ENCODE measurements around the gene WASF3. TPM values are rescaled to one million over a fixed set of nuclear protein-coding genes. Genes with fewer than 3 reads are reported as not detected.

WASF3 gene
- polyA plus RNA-seq, 2 donors: 1.4 to 1.5 TPM

DNA sequence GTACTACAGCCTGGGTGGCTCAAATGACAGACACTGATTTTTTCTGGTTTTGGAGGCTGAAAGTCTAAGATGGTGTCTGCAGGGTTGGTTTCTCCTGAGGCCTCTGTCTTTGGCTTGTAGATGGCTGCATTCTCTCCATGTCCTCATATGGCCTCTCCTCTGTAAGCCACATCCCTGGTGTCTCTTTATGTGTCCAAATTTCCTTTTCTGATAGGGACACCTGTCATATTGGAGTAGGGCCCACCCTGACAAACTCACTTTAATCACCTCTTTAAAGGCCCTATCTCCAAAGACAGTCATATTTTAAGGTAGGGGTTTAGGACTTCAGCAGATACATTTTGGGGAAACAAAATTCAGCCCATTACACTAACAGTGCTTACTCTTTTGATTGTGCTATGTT is 32.0 kb upstream of the WASF3 start:
- H3K9me3 ChIP-seq (ENCODE audit: control insufficient read depth in 2 of 2, insufficient read depth in 1 of 2, low read depth in 1 of 2, low read length in 1 of 2): peaks cover 0 to 3% of the 10 kb centered on the region in 2 donors
- H3K4me1 ChIP-seq (ENCODE audit: control insufficient read depth in 2 of 2, insufficient read depth in 2 of 2, low read length in 1 of 2): no peaks in the 10 kb centered on the region
- no peak overlapping the region for H3K4me3 ChIP-seq (ENCODE audit: low read depth in 1 of 2, low read length in 2 of 2)
- no peaks in the 10 kb centered on the region for H3K36me3 ChIP-seq (ENCODE audit: control insufficient read depth in 2 of 2, insufficient read depth in 2 of 2, low read length in 1 of 2)
- no peaks in the 10 kb centered on the region for H3K27me3 ChIP-seq (ENCODE audit: control insufficient read depth in 1 of 2, insufficient read depth in 2 of 2, low read length in 2 of 2)
- no peak overlapping the region for H3K27ac ChIP-seq (ENCODE audit: low read depth in 2 of 2, low read length in 1 of 2)

DNA sequence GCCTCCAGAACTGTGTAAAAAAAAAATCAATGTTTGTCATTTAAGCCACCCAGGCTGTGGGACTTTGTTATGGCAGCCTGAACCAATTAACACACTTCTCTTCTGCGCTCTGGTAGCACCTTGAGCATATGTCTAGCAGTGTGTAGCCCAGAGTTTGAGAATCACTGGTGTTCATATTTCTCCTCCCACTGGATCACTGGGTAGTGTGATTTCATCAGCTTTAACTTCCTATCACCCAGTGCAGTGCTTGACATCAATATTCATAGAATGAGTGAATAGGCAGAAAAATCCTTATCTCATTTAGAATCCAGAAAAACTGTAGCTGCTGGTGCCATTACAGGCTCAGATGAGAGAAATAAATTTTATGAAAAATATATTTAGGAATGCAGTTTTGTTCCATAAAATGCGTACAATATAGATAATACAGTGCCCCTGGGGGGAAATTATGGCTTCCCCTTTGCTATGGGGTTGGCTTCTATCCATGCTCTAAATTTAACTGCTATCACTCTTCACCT is 30.7 kb upstream of the WASF3 start:
- Histone ChIP-seq H3K36me3 (ENCODE audit: control insufficient read depth in 2 of 2, insufficient read depth in 2 of 2, low read length in 1 of 2) (no peaks in the 10 kb centered on the region), H3K4me1 (ENCODE audit: control insufficient read depth in 2 of 2, insufficient read depth in 2 of 2, low read length in 1 of 2) (no peaks in the 10 kb centered on the region), H3K27me3 (ENCODE audit: control insufficient read depth in 1 of 2, insufficient read depth in 2 of 2, low read length in 2 of 2) (no peaks in the 10 kb centered on the region), H3K4me3 (ENCODE audit: low read depth in 1 of 2, low read length in 2 of 2) (no peak overlapping the region), H3K9me3 (ENCODE audit: control insufficient read depth in 2 of 2, insufficient read depth in 1 of 2, low read depth in 1 of 2, low read length in 1 of 2) (no peaks in the 10 kb centered on the region), H3K27ac (ENCODE audit: low read depth in 2 of 2, low read length in 1 of 2) (no peak overlapping the region)
- WGBS, 2 donors: 77 to 82% methylated on average over 2 of the region's 2 CpGs

DNA sequence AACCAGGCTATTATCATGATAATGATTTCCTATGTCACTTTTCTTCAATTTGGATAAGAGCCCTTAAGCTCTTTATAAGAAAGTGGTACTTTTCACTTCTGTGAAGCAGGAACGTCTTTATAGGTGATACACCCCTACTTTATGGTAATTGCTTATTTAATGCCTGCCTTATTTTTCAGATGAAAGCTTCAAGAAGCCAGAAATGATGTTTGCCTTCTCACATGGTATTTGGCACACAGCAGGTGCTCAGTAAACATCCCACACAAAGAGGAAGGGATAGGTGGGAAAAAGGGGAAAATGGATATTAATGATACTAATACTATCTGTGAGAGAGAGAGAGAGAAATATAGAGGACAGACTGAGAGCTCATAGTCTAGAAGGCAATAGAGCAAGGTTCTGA is 29.0 kb upstream of the WASF3 start:
- 19 to 38% methylated on average over 1 of the region's 1 CpG for WGBS, 2 donors
- no peaks in the 10 kb centered on the region for H3K9me3 ChIP-seq (ENCODE audit: control insufficient read depth in 2 of 2, insufficient read depth in 1 of 2, low read depth in 1 of 2, low read length in 1 of 2)
- no peak overlapping the region for H3K4me3 ChIP-seq (ENCODE audit: low read depth in 1 of 2, low read length in 2 of 2)
- H3K27ac ChIP-seq (ENCODE audit: low read depth in 2 of 2, low read length in 1 of 2): no peak overlapping the region
- no peaks in the 10 kb centered on the region for H3K36me3 ChIP-seq (ENCODE audit: control insufficient read depth in 2 of 2, insufficient read depth in 2 of 2, low read length in 1 of 2)
- H3K4me1 ChIP-seq (ENCODE audit: control insufficient read depth in 2 of 2, insufficient read depth in 2 of 2, low read length in 1 of 2): no peaks in the 10 kb centered on the region
- no peaks in the 10 kb centered on the region for H3K27me3 ChIP-seq (ENCODE audit: control insufficient read depth in 1 of 2, insufficient read depth in 2 of 2, low read length in 2 of 2)

DNA sequence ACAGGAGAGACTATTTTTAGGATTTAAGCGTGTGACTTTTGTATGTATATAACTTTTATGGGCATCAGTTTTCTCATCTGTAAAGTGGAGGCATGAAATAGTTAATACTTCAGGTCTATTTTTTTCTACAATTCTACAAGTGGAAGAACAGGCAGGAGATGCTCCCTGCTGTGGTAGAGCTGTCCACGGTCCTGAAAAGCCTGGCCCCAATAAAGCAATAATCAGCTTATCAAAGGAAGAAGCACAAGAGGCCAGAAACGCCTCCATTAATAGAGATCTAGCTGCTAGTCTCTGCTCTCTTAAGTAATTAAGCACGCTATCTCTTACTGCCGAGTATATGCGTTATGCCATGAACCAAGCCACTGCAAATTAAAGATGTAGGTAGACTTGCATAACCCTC is 28.0 kb upstream of the WASF3 start:
- peaks cover 0 to 3% of the 10 kb centered on the region in 2 donors for H3K9me3 ChIP-seq (ENCODE audit: control insufficient read depth in 2 of 2, insufficient read depth in 1 of 2, low read depth in 1 of 2, low read length in 1 of 2)
- no peaks in the 10 kb centered on the region for H3K4me1 ChIP-seq (ENCODE audit: control insufficient read depth in 2 of 2, insufficient read depth in 2 of 2, low read length in 1 of 2)

DNA sequence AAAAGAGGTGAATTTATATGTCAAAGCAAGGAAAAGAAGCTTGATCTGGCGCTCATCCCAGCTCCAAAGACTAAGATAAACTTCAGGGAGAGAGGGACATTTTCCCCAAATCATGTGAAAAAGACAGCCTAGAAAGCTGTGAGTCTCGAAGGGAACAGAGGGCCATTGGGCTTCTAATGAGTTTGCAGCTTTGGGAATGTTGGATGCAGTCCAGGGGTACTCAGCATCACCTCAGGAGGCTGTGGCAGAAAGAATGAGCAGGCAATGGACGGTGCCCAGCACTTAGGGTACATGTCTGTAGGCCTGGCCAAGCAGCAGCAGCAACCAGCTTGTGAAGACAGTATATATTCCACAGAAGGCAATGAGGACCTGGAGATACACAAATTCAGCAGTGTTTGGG is 25.7 kb upstream of the WASF3 start:
- Histone ChIP-seq H3K4me1 (ENCODE audit: control insufficient read depth in 2 of 2, insufficient read depth in 2 of 2, low read length in 1 of 2) (no peaks in the 10 kb centered on the region), H3K27ac (ENCODE audit: low read depth in 2 of 2, low read length in 1 of 2) (no peak overlapping the region), H3K36me3 (ENCODE audit: control insufficient read depth in 2 of 2, insufficient read depth in 2 of 2, low read length in 1 of 2) (no peaks in the 10 kb centered on the region), H3K4me3 (ENCODE audit: low read depth in 1 of 2, low read length in 2 of 2) (no peak overlapping the region), H3K9me3 (ENCODE audit: control insufficient read depth in 2 of 2, insufficient read depth in 1 of 2, low read depth in 1 of 2, low read length in 1 of 2) (peaks cover 0 to 3% of the 10 kb centered on the region in 2 donors), H3K27me3 (ENCODE audit: control insufficient read depth in 1 of 2, insufficient read depth in 2 of 2, low read length in 2 of 2) (no peaks in the 10 kb centered on the region)
- 57% methylated on average over 3 of the region's 3 CpGs for WGBS, 2 donors

More for the DNA sequence above, 28.0 kb upstream of the WASF3 start:
- no peaks in the 10 kb centered on the region for H3K36me3 ChIP-seq (ENCODE audit: control insufficient read depth in 2 of 2, insufficient read depth in 2 of 2, low read length in 1 of 2)
- WGBS, 2 donors: 33 to 35% methylated on average over 6 of the region's 6 CpGs
- no peak overlapping the region for H3K27ac ChIP-seq (ENCODE audit: low read depth in 2 of 2, low read length in 1 of 2)
- H3K4me3 ChIP-seq (ENCODE audit: low read depth in 1 of 2, low read length in 2 of 2): no peak overlapping the region
- H3K27me3 ChIP-seq (ENCODE audit: control insufficient read depth in 1 of 2, insufficient read depth in 2 of 2, low read length in 2 of 2): no peaks in the 10 kb centered on the region

DNA sequence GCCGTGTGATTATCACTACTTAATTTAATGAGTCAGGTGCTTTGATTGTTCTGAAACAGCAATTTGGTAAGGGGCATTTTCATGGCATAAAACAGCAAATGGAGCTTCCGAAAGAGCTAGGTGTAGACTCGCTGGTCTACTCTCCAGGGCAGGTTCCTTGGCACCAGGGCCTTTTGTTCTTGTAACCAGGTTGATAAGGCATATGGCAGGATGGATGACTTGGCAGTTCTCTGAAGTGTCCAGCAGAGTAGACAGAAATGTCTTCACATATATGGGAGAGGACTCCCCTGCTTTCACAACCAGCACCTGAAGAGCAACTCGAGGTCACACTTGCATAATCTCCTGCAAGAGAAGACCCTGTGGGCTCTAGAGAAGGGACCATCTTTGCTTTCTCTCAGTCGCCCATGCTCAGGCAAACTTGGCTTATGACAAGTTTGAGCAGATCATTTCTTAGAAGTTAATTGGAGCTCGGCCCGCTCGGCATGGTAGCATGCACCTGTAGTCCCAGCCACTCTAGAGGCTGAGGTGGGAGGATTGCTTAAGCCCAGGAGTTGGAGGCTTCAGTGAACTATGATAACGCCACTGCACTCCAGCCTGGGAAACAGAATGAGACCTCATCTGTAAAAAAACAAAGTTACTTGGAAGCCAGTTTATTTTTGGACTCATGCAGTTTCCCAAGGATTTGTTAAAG is 23.3 kb upstream of the WASF3 start:
- H3K4me3 ChIP-seq (ENCODE audit: low read depth in 1 of 2, low read length in 2 of 2): no peak overlapping the region
- H3K27me3 ChIP-seq (ENCODE audit: control insufficient read depth in 1 of 2, insufficient read depth in 2 of 2, low read length in 2 of 2): no peaks in the 10 kb centered on the region
- no peak overlapping the region for H3K27ac ChIP-seq (ENCODE audit: low read depth in 2 of 2, low read length in 1 of 2)
- H3K36me3 ChIP-seq (ENCODE audit: control insufficient read depth in 2 of 2, insufficient read depth in 2 of 2, low read length in 1 of 2): no peaks in the 10 kb centered on the region
- peaks cover 0 to 3% of the 10 kb centered on the region in 2 donors for H3K9me3 ChIP-seq (ENCODE audit: control insufficient read depth in 2 of 2, insufficient read depth in 1 of 2, low read depth in 1 of 2, low read length in 1 of 2)
- no peaks in the 10 kb centered on the region for H3K4me1 ChIP-seq (ENCODE audit: control insufficient read depth in 2 of 2, insufficient read depth in 2 of 2, low read length in 1 of 2)
- 79 to 81% methylated on average over 9 of the region's 9 CpGs for WGBS, 2 donors

DNA sequence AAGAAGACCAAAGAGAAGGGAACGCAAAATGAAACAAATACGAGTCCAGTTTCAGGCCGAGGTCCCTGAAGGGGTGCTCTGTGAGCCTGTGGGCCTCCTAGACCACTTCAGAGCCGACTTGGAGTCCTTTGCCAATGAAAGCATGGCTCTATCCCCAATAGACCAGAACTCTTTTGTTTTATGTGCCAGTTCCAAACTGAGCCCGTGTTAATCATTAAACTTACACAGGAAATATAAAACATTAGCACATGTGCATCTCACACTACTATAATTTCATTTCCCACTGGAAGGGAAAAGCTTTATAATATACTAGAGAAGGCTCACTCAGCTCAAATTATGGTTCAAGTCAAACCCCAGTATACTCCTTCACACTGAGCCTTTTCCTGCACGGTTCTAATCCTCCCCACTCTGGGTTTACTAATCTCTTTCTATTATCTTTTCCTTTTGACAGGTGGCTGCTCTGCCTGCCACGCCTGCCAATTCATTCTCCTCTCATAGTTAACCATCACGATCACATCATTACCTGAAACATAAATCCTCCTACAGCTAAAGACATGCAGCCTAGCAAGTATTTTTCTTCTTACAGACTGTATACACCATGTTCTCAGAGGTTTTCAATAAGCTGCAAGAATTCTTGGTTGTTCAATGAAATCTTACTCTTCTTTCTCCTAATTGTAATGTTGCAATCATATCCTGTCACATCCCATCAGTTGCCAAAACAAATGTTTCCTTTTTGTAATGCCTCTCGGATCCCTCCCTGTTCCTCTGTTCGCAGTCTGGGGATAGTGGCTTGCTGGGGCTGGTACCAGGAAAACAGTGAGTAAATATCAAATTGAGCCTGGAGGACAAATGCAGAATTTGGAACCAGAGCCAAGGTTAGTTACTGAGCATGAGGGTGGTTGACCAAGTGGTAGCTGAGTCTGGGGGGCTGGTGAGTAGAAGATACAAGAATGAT is 18.8 kb upstream of the WASF3 start:
- H3K9me3 ChIP-seq (ENCODE audit: control insufficient read depth in 2 of 2, insufficient read depth in 1 of 2, low read depth in 1 of 2, low read length in 1 of 2): peaks cover 0 to 3% of the 10 kb centered on the region in 2 donors
- H3K27ac ChIP-seq (ENCODE audit: low read depth in 2 of 2, low read length in 1 of 2): no peak overlapping the region
- no peaks in the 10 kb centered on the region for H3K36me3 ChIP-seq (ENCODE audit: control insufficient read depth in 2 of 2, insufficient read depth in 2 of 2, low read length in 1 of 2)
- 44 to 50% methylated on average over 10 of the region's 10 CpGs for WGBS, 2 donors
- H3K27me3 ChIP-seq (ENCODE audit: control insufficient read depth in 1 of 2, insufficient read depth in 2 of 2, low read length in 2 of 2): no peaks in the 10 kb centered on the region
- no peaks in the 10 kb centered on the region for H3K4me1 ChIP-seq (ENCODE audit: control insufficient read depth in 2 of 2, insufficient read depth in 2 of 2, low read length in 1 of 2)
- H3K4me3 ChIP-seq (ENCODE audit: low read depth in 1 of 2, low read length in 2 of 2): no peak overlapping the region

DNA sequence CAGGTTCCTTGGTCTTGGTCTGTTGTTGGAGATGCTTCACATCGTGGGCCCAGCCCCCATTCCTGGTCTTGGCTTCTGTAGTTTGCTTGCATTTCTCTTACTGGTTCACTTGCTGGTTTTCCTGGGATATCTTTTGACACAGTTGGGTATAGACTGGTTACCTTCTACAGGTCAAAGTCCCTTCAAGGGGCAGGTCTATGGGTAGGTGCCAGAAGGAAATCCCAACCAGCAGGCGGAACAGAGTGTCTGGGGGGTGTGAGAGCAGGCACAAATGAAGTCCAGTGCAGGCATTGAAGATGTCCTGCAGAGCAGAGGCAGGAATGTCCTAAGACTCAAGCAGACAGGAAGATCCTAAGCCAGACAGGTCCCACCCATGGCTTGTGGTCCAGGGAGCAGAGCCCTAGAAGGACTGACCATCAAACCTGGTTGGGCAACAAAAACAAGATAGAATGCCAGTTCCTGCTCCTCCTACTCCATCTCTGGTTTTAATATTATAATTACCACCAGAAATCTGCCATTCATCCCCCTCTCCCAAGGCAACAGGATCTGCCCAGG is 17.7 kb upstream of the WASF3 start:
- Histone ChIP-seq H3K9me3 (ENCODE audit: control insufficient read depth in 2 of 2, insufficient read depth in 1 of 2, low read depth in 1 of 2, low read length in 1 of 2) (no peaks in the 10 kb centered on the region), H3K4me1 (ENCODE audit: control insufficient read depth in 2 of 2, insufficient read depth in 2 of 2, low read length in 1 of 2) (no peaks in the 10 kb centered on the region), H3K27me3 (ENCODE audit: control insufficient read depth in 1 of 2, insufficient read depth in 2 of 2, low read length in 2 of 2) (no peaks in the 10 kb centered on the region), H3K36me3 (ENCODE audit: control insufficient read depth in 2 of 2, insufficient read depth in 2 of 2, low read length in 1 of 2) (no peaks in the 10 kb centered on the region), H3K27ac (ENCODE audit: low read depth in 2 of 2, low read length in 1 of 2) (no peak overlapping the region), H3K4me3 (ENCODE audit: low read depth in 1 of 2, low read length in 2 of 2) (no peak overlapping the region)
- 77 to 80% methylated on average over 2 of the region's 2 CpGs for WGBS, 2 donors

DNA sequence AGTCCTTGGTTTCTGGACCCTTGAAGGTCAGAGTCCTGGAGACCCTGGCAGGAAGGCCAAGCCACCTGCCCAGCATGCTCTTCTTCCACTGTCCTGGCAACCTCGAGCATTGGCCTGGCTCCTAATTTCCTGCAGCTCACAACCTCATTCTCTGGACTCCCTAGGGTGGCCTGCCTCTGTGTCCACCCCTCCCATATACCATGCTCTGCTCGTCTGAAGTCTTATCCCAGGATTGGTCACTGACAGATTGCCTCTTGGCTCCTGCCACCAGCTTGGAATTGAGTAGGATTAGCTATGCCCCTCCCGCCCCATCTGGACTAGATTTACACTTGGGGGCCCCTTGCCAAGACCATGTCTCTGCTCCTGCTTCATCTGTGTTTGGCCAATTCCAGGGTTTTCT is 17.1 kb upstream of the WASF3 start:
- Histone ChIP-seq H3K4me1 (ENCODE audit: control insufficient read depth in 2 of 2, insufficient read depth in 2 of 2, low read length in 1 of 2) (no peaks in the 10 kb centered on the region), H3K27ac (ENCODE audit: low read depth in 2 of 2, low read length in 1 of 2) (no peak overlapping the region), H3K36me3 (ENCODE audit: control insufficient read depth in 2 of 2, insufficient read depth in 2 of 2, low read length in 1 of 2) (no peaks in the 10 kb centered on the region), H3K9me3 (ENCODE audit: control insufficient read depth in 2 of 2, insufficient read depth in 1 of 2, low read depth in 1 of 2, low read length in 1 of 2) (no peaks in the 10 kb centered on the region), H3K27me3 (ENCODE audit: control insufficient read depth in 1 of 2, insufficient read depth in 2 of 2, low read length in 2 of 2) (no peaks in the 10 kb centered on the region), H3K4me3 (ENCODE audit: low read depth in 1 of 2, low read length in 2 of 2) (no peak overlapping the region)
- WGBS, 2 donors: 26 to 39% methylated on average over 3 of the region's 3 CpGs

Data from esophagus (tissue), 2 donors.